NB4 (cell line): ENCODE results near the gene MGAM2.
"Not testable (repeated sequence)": the region's sequence is repeated elsewhere in the genome, so short reads cannot be mapped to it uniquely, and the experiment has no call there.

Experiments
- DNase-seq: peaks from one replicate; pipeline ENCODE4 v3.0.0; 2010; ENCODE audit warnings: low read depth
- H3K4me3 ChIP-seq: one replicate; pipeline ENCODE4 v1.5.1; 2011; ENCODE audit warnings: mild to moderate bottlenecking, low read depth, low read length, moderate library complexity
- MYC ChIP-seq: IDR thresholded peaks from 2 replicates; pipeline ENCODE4 v1.6.1; 2011; ENCODE audit warnings: low read depth, low read length
- POLR2A ChIP-seq: IDR thresholded peaks from 2 replicates; pipeline ENCODE4 v1.6.1; 2011; ENCODE audit warnings: mild to moderate bottlenecking; ENCODE audit not compliant: insufficient read length; ENCODE audit errors: extremely low read depth
- TF ChIP-seq, protein P1 (sequence below): IDR thresholded peaks from 2 replicates; pipeline ENCODE4 v1.6.1; 2011; ENCODE audit warnings: low read depth, low read length
- TF ChIP-seq, protein P2 (sequence below): IDR thresholded peaks from one replicate; pipeline ENCODE4 v1.5.1; 2012; ENCODE audit warnings: low read depth, low read length

MGAM2 gene

DNA sequence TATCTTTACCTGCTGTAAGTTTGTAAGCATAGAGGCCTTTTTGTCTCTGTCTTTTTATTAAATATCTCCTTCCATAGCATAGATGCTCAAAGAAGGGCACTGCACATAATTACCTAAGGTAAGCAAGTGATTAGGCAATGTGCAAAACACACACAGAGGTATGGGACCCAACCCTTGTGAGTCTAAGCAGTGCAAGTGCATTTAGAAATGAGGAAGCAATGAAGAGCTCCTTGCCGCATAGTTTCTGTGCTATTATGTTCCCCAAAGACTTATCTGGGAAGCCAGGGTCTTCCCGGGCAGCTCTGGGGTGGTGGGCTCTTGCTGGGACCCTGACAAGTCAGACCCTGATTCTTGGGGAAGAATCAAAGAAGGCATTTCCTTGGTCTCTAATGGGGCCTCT lies 13.5 kb upstream of the MGAM2 start:
- TF ChIP-seq POLR2A: no peak
- TF ChIP-seq MYC: no peak
- TF ChIP-seq, protein P1, sequence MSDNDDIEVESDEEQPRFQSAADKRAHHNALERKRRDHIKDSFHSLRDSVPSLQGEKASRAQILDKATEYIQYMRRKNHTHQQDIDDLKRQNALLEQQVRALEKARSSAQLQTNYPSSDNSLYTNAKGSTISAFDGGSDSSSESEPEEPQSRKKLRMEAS: no peak
- TF ChIP-seq, protein P2, sequence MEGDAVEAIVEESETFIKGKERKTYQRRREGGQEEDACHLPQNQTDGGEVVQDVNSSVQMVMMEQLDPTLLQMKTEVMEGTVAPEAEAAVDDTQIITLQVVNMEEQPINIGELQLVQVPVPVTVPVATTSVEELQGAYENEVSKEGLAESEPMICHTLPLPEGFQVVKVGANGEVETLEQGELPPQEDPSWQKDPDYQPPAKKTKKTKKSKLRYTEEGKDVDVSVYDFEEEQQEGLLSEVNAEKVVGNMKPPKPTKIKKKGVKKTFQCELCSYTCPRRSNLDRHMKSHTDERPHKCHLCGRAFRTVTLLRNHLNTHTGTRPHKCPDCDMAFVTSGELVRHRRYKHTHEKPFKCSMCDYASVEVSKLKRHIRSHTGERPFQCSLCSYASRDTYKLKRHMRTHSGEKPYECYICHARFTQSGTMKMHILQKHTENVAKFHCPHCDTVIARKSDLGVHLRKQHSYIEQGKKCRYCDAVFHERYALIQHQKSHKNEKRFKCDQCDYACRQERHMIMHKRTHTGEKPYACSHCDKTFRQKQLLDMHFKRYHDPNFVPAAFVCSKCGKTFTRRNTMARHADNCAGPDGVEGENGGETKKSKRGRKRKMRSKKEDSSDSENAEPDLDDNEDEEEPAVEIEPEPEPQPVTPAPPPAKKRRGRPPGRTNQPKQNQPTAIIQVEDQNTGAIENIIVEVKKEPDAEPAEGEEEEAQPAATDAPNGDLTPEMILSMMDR: no peak
- H3K4me3 ChIP-seq: no peak overlapping the region
- peak; percentile 42 for DNase-seq

DNA sequence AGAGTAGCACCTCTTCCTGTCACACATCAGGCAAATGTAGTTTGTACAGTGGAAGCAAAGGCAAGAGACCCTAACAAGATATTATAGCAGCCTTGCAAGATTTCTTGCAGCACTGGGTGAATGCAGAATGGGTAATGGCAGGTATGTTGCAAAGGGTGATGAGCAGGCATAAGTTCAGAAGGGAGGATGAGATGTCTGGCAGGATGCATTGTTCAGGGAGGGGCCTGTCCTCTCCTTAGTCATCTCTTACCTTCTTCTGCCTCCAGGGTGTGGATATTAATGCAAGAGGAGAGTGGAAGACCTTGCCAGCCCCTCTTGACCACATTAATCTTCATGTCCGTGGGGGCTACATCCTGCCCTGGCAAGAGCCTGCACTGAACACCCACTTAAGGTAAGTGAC lies 12.2 kb upstream of the MGAM2 start:
- H3K4me3 ChIP-seq, DNase-seq: not testable (repeated sequence)

DNA sequence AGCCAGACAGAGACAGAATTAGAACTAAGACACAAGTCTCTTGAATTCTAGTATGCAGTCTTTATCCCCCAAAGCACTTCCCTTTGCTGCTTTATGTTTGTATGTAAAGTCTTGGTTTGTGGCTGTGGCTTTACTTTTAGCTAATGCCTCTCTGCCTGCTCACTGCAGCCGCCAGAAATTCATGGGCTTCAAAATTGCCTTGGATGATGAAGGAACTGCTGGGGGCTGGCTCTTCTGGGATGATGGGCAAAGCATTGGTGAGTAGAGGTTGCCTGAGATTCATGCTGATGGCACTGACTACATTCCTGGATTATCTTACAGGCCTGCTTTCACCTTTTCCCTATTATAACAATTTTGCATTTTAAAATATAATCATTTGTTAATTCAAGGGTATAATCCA lies 10.9 kb upstream of the MGAM2 start:
- TF ChIP-seq, protein P1: no peak
- TF ChIP-seq, protein P2: no peak
- TF ChIP-seq POLR2A (no peak), MYC (no peak)
- H3K4me3 ChIP-seq: no peak overlapping the region
- DNase-seq: peak; percentile 28

DNA sequence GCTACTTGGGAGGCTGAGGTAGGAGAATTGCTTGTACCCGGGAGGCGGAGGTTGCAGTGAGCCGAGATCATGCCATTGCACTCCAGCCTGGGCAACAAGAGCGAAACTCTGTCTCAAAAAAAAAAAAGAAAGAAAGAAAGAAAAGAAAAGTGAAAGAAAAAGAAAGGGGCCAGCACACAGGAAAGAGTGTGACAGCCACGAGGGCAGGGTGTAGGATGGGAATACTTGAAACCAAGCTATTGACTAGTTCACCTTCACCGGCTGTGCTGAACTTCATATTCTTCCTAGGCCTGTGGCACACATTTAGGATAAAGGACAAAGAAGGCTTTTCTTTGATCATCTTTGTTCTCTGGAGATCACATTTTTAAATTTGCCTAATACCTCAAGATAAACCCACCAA lies 9.7 kb upstream of the MGAM2 start:
- not testable (repeated sequence) for DNase-seq, H3K4me3 ChIP-seq

DNA sequence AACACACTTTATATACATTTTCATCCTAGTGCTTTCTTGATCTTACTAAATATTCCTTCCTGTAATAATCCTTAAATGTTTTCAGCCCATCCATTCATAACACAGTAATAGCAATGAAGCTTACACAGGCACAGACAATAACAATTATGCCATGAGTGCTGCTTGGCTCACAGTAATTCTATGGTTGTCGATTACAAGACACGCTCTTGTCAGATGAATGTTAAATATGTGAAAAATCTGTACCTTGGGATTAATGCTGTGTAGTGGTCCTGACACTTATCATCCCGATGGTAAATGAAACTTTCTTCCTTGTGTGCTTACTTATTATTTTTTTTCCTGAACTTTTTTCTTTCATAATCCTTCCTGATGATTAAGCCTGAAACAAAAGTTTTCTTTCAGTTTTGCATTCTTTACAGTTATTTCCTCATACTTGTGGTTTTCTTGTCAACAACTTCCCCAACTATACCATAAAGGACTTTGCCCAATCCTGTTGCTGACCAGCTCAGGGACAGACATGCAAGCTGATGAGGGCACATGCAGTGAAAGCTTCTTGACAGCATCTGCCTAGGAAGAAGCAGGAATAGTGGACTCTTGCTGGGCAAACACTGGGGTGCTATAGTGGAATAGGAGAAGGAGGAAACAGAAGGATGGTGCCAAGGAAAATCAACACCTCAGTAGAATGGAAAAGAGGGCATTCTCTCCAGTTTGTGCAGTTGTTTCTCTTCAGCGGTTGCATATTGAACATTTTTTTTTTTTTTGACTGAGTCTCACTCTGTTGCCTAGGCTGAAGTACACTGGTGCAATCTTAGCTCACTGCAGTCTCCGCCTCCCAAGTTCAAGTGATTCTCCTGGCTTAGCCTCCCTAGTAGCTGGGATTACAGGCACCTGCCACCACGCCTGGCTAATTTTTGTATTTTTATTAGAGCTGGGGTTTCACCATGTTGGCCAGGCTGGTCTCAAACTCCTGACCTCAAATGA lies 6.7 kb upstream of the MGAM2 start:
- DNase-seq: peak; percentile 98
- peak; percentile 32 for TF ChIP-seq POLR2A
- TF ChIP-seq, protein P2: no peak
- peak; percentile 60; the same call in 1 of the 2 replicates for TF ChIP-seq MYC
- TF ChIP-seq, protein P1: peak; percentile 81
- peak overlapping the region; percentile 73 for H3K4me3 ChIP-seq

DNA sequence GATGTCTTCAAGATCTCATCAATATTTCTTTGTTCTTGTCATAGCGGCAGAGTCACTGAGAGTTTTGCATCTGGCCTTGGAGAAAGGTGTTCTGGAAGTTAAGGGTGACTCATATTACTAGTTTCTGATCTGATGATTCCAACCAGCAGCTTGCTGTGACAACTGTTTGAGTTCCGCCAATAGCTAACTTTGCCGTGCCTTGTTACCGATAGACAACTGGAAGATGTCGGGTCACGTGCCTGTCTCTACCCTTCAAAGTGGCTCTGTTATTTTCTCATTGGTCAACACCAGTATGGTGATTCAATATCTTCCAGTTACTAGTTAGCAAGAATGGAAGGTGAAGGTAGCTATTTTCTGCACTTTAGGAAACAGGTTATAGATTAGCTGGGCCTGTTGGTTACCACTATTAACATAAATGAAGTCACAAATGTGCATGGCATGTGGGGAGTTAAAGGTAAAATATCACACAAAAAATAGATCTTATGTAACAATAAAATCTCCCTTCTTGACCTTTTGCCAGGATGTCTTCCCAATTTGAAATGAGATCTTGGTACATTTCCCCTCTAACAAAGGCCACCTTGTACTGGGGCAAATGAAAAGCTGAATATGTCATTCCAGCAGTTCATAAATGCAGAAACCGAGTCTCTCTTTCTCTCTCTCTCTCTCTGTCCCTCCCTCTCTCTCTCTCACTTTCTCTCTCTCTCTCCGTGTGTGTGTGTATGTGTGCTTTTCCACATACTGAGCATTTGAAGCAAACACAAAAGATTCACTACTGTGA lies 2.6 kb upstream of the MGAM2 start:
- no peak for DNase-seq
- TF ChIP-seq, protein P2: no peak
- TF ChIP-seq, protein P1: no peak
- TF ChIP-seq MYC: no peak
- TF ChIP-seq POLR2A: no peak

More for the DNA sequence above, 2.6 kb upstream of the MGAM2 start:
- H3K4me3 ChIP-seq: no peak overlapping the region
